Embryonic facial prominence (tissue), 1 donor: ENCODE results near the gene SPATA17.
A peak's percentile ranks its signal among the peaks of the same experiment; 100 is the strongest.
"Not testable (repeated sequence)": the region's sequence is repeated elsewhere in the genome, so short reads cannot be mapped to it uniquely, and the experiment has no call there.

Source experiments
- DNase-seq: peaks from one replicate; pipeline ENCODE4 v3.0.0-alpha.2; 2016; ENCODE audit errors: extremely low spot score

Gene SPATA17

GRCh38 chr1:217674028-217674729 lies 43.0 kb downstream of the SPATA17 start:
- DNase-seq: no peak

DNA sequence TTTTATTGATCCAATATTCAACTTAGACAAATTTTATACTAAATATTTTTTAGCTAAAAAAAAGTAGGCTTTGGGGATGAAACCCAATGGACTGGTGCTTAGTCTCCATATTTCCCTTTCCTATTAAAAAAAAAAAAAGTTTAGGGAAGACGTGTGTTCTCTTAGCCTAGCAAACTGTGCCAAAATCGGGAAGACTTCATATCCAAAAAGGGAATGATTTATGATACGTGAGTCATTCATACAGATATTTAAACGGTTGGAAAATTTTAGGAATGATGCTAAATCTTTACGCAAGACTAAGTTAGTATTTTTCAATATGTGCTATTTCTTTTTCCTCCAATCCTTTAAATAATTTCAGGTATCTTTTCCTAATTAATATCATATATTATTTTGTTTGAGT lies 50.7 kb downstream of the SPATA17 start:
- DNase-seq: no peak

DNA sequence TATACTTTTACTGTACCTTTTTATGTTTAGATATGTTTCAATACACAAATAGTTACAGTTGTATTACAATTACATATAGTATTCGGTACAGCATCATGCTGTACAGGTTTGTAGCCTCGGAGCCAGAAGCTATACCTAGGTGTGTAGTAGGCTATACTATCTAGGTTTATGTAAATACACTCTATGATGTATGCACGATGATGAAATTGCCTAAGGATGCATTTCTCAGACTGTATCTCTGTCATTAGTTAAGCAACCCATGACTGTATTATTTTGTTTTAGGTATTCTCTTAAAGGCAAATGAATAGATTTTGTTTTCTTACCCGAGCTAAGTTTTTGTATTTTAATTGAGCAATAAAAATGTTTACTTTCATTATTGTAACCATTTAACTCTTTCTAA lies 56.4 kb downstream of the SPATA17 start:
- DNase-seq: no peak

- DNase-seq: not testable (repeated sequence)
Observed at GRCh38 chr1:217696140-217696539, 65.0 kb downstream of the SPATA17 start.

DNA sequence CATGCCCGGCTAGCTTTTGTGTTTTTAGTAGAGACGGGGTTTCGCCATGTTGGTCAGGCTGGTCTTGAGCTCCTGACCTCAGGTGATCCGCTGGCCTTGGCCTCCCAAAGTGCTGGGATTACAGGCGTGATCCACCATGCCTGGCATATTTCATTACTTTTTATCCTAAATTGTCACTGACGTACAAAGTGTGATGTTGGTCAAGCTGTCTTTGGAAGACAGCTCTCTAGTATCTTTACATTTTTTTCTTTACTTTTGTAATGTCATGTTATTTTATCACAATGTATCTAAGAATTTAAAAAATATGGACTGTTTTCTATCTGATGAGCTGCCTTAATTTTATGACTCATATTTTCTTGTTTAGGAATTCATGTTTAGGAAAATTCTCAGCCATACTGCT lies 72.2 kb downstream of the SPATA17 start:
- no peak for DNase-seq

GRCh38 chr1:217712925-217713597 lies 81.9 kb downstream of the SPATA17 start:
- no peak for DNase-seq

GRCh38 chr1:217715681-217716080 lies 84.5 kb downstream of the SPATA17 start:
- no peak for DNase-seq

DNA sequence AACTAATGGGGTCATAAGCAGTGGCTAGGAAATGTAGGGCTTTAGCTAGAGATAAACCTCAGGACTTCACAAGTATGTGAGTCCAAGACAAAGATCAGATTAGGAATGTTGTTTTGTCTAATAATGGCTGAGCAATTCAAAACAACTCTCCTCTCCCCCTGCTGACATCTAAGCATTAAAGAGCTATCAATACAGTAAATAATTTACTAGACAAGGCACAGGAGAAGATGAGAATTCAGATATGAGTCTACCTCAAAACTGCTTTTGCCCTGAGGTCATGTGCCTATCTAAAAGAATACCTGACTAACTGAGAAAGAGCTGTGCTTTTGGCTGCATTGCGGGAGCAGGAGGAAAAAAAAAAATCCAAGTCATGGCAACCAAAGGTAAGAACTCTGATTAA lies 86.8 kb downstream of the SPATA17 start:
- no peak for DNase-seq

DNA sequence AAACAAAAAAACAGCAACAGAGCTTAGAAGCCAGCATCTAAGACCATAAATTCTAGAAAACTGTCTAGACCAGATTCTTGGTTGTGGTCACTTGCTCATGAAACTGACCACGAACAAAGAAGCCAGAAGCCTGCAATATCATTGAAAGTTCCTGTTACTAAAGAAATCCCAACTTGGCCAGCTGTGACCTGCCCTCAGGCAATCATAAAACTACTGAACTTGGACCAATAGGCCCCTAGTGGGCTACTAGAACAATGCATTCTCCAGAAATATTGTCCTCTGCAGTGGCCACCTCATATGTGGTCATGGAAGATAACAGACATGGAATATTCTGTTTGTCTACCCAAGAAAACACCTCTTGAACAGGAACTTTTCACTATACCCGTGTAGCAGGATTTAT lies 87.7 kb downstream of the SPATA17 start:
- DNase-seq: no peak

DNA sequence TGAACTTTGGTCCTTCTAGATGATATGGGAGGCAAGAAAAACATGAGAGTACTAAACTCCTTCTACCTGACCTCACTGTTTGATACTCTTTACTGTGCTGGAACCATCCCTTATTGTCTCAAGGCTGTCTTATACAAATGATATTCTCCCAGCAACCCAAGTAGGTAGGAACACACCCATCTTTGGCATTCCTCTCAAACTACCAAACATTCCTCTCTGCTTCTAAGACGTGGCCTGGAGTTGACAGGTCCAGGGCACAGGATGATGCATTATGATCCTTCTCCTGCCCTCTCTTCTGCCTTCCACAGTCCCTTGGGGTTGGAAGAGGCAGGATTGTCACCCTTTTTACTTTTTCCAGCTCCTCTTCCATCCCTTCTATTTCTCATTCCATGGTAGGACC lies 90.5 kb downstream of the SPATA17 start:
- DNase-seq: no peak

DNA sequence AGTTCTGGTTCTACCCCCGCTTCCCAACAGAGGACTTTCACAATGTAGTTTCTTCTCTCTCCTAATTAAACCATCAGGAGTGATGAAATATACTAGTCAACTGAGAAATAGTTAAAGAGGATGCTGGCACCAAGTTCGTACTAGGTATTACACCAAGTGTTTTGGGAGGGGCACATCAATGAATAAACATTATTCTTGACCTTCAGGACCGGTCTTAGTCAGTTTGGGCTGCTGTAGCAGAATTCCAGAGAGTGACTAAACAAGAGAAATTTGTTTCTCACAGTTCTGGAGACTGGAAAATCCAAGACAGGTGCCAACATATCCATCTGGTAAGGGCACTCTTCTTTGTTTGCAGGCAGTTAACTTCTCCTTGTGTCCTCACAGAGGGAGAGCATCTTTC lies 103.8 kb downstream of the SPATA17 start:
- DNase-seq: no peak

DNA sequence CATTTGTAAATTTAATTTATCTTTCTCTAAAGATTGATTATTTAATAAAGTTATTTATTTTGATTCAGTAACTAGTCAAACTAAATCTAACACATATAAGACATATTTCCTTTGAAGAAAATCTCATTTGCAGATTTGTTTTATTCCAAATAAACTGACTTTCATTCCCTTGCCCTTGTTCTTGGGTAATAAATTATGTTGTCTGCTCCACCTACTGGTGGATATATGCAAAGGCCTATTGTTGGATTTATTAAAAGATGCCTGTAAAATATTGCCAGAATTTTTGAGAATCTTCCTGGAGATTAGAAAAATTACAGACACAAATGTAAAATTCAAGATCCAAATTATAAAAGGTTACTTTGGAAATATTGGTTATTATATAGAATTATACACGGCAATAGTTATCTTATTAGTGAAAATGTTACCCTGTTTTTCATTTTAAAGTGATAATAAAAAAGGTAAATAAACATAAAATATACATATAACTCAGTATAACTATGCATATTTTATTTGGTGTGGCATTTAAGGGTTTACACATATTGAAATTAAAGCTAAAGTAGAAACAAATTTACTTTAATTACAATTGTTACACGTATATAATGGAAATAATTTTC lies 116.1 kb downstream of the SPATA17 start:
- peak; percentile 13 for DNase-seq

GRCh38 chr1:217769768-217770167 lies 138.6 kb downstream of the SPATA17 start:
- DNase-seq: no peak

GRCh38 chr1:217770918-217771317 lies 139.8 kb downstream of the SPATA17 start:
- DNase-seq: no peak

DNA sequence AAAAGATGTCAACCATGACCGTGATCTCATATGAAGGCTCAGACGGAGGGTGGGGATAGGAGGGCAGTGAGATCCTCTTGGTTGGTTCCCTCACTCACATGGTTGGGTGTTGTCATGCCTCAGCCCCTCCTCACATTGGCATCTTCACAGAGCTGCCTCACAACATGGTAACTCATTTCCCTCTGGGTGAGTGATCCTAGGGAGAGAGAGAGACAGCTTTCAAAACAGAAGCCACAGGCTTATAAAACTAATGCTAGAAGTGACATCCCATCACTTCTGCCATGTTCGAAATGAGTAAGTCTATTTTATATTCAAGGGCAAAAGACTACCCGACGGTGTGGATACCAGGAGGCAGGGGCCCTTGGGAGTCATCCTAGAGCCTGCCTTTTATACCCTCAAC lies 145.5 kb downstream of the SPATA17 start:
- DNase-seq: no peak

DNA sequence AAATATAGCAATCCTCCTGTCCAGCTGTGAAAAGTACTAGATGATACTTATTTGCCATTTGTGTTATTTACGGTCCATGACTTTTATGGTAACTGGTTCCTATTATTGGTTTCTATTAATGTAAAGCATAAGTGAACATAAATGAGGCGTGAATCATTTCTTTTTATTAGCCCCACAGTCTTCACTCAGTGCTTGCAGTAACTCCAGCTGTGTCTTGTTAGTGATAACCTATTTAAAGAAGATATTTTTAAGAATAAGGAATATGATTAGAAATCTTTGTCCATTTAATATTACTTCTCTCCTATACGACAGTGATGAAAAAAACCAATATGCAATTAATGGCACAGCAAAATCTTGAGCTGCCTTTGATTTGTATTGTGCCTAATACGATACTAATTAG lies 149.9 kb downstream of the SPATA17 start:
- DNase-seq: no peak

DNA sequence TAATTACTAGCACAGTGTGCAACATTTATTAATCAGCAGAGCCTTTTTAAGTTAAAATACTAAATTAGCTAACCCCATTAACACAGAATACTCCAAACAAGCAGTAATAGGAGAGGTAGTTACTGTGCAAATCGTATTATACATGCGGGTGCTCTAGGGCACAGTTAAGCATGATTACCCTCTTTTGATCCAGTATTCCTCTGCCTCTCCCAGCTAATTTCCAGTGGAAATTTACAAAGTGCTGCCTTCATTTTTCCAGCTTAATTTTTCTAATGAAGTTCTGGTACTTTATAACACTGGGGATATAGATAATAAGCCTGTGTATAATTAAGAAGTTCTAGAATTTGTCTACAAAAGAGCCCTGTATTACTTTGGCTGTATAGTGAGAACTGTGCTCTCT lies 159.9 kb downstream of the SPATA17 start:
- DNase-seq: no peak

- DNase-seq: no peak
Observed at GRCh38 chr1:217805792-217806191, 174.6 kb downstream of the SPATA17 start.

DNA sequence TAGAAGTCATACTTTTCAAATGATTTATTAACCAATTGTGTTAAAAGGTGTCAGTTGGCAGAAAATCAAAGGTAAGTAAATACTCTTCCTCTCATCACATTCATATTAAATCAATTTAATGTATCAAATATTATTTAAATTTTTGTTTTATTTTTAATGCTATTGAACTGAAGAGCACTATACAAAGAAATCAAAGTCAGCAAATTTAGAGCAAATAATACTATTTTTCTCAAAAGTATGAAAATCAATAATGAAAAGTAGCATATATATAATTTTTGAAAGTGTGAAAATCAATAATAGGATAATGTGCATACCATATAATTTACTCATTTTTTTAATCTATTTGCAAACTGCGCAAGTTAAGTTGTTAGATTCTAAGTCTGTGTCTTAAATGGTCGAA lies 181.0 kb downstream of the SPATA17 start:
- no peak for DNase-seq

DNA sequence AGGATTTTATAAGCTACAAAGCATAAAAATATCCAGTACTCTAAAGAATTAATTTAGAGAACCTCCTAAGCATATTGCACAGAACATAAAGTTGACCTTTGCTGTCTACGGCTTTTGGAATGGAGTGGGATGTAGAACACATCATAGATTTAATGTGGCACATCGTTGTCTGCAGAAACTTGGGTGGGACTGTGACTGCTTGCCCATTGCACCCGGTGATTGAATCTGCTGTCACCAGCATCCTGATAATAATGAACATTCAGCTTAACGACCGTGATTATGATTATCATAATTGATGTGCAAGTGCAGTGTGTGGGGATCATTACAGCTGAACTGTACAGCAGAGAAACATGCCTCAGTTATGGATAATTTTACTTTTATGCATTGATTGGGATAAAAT lies 181.9 kb downstream of the SPATA17 start:
- DNase-seq: no peak

DNA sequence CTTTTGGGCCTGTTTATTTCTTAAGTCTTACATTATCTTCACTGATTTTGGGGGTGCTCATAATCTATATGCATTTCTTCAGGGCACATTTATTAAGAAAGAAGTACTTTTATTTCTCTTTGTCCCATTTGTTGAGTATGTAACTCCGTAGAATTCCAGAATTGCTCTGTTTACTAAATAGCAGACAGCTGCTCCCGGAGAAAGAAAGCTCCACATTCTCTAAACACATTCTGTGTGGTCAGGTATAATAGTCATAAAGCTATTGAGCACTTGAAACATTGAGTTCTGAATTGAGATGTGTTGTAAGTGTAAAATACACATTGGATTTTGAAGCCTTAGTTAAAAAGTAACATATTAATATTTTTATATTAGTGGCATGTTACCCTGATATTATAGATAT lies 206.5 kb downstream of the SPATA17 start:
- no peak for DNase-seq

DNA sequence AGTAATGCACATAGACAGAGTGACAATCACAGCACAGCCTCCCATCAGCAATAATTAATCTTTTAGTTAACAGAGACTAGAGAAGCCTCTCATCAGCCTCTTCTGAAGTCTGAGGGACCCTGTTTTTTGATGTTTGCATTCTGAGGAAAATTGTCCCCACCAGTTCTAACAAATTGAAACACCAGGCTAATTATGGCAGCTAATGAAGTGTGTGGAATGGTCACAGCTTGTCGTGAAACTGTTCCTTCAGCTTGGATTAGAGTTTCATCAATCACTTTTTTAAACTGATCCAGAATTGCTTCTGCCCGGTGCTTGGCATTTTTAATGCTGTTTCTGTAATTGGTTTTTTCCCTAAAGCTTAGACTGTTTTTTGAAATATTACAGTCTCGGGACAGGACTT lies 208.0 kb downstream of the SPATA17 start:
- DNase-seq: no peak

DNA sequence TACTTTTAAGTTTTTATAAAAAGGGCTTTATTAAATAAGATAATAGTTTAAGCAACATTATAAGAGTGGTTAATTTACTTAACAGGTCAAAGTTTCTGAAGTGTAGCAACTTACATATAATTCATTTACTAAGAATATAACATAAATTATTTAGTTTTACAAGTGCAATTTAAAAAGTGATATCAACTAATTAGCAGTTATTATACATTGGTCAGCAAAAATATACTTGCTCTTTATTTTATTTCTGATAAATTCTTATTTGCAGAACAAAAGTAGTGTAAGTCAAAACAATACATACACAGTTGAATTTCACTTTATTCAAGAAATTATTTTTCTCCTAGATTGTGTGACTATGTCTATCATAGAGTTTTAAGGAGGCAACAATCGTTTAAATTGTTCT lies 215.6 kb downstream of the SPATA17 start:
- no peak for DNase-seq
